HUES64 (cell line): Measurements from ENCODE around the gene SPAAR.

Source experiments
- H3K27ac ChIP-seq: 2 replicates; pipeline ENCODE4 v1.7.0; 2013; ENCODE audit warnings: low read depth, low read length, inconsistent platforms
- H3K27me3 ChIP-seq: 2 replicates; pipeline ENCODE4 v1.6.1; 2013; ENCODE audit warnings: mild to moderate bottlenecking, low read length; ENCODE audit not compliant: insufficient read depth
- H3K36me3 ChIP-seq: 2 replicates; pipeline ENCODE4 v1.6.1; 2013; ENCODE audit warnings: mild to moderate bottlenecking, low read length; ENCODE audit not compliant: insufficient read depth
- H3K4me1 ChIP-seq: 2 replicates; pipeline ENCODE4 v1.6.1; 2013; ENCODE audit warnings: mild to moderate bottlenecking, low read length, moderate library complexity; ENCODE audit not compliant: insufficient read depth
- H3K4me3 ChIP-seq: 2 replicates; pipeline ENCODE4 v1.5.1; 2013; ENCODE audit warnings: mild to moderate bottlenecking, low read length, moderate library complexity
- H3K9ac ChIP-seq: 2 replicates; pipeline ENCODE4 v1.6.1; 2013; ENCODE audit warnings: mild to moderate bottlenecking, low read depth, low read length
- H3K9me3 ChIP-seq: 2 replicates; pipeline ENCODE4 v1.6.1; 2013; ENCODE audit warnings: low read depth, low read length; ENCODE audit not compliant: insufficient read depth
- WGBS: fragments of 150-250, 120-280 bp; methylation state at CpG from one replicate; pipeline ENCODE4 v1.1.7; 2013; ENCODE audit warnings: missing lambda C conversion rate; 5-methylcytosine and 5-hydroxymethylcytosine counted together

SPAAR gene

DNA sequence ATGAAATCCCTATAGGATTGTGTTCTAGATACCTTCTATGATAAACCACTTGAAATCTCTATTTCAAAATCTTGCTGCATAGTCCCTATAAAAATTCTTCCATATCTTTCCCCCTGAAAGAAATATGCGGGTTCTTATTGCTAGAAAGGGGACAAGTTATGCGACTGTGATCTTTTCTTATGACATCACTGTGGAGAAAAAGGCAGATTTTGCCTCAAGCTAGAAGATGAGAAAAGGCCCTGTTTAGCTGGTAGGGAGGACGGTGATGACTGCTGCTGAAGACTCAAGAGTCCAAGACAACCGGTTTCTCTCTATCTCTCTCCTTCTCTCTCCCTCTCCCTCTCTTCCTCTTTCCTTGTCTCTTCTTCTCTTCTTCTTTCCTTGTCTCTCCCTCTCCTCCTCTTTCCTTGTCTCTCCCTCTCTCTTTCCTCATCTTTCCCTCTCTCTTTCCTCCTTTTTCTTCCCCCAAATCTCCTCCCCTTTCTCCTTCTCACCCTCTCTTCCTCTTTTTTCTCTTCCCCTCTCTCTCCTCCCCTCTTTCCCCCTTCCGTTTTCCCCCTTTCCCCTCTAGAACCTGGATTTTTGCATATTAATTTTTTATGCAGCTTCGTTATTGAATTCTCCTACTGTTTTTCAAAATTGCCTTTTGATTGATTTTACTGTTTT is 43.4 kb downstream of the SPAAR start:
- Histone ChIP-seq H3K9me3 (no peaks in the 10 kb centered on the region), H3K9ac (no peak overlapping the region), H3K36me3 (no peaks in the 10 kb centered on the region), H3K27me3 (peaks cover 18% of the 10 kb centered on the region; the same call in 1 of the 2 replicates), H3K4me1 (no peaks in the 10 kb centered on the region), H3K4me3 (no peak overlapping the region), H3K27ac (no peak overlapping the region)
- WGBS, result 84% methylated on average over 6 of the region's 6 CpGs

DNA sequence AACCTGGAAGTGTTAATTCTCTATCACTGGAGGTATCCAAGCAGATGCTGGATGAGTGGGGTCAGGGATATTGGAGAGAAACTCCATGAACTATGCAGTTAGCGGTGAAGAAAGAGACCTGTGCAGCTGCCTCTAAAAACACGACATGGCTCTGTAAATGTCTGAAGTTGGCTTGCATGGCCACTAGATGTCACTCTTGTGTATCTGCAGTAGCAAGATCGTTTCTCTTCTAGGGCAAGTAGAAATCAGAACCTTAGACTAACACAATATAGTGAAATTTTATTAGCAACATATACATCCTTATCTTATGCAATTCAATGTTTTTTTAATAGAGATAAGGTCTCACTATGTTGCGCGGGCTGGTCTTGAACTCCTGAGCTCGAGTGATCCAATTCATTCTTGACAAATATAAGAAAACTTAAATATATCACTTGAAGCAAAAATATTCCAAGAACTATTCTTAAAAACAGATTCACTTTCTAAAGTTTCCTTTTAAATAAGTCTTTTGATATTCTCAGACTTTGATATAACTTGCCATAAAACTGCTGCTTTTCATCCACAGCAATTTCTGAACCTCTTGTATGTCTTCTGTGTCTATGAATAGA is 45.8 kb downstream of the SPAAR start:
- WGBS, result 33% methylated on average over 6 of the region's 6 CpGs
- no peaks in the 10 kb centered on the region for H3K4me1 ChIP-seq
- H3K36me3 ChIP-seq, result no peaks in the 10 kb centered on the region
- peaks cover 22% of the 10 kb centered on the region; the same call in 1 of the 2 replicates for H3K27me3 ChIP-seq
- H3K9me3 ChIP-seq, result no peaks in the 10 kb centered on the region
- no peak overlapping the region for H3K27ac ChIP-seq
- no peak overlapping the region for H3K4me3 ChIP-seq
- no peak overlapping the region for H3K9ac ChIP-seq

DNA sequence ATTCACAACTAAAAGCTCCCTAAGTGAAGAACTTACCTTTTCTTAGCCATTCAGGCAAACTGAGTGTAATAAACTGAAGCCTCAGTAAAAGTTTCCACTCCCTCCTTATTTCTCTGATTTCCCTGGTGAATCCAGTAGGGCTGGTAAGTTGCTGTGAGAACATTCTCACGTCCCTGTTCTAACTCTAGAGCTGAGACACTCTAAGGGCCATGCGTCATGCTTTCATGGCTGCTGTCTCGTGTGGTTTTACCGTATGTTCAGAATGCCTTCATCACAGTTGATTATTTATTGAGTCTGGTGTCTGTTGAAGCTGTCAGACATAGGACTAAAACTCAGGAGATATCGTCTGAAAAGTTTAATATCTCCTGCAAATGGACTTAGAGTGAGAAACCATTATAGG is 47.4 kb downstream of the SPAAR start:
- no peaks in the 10 kb centered on the region for H3K9me3 ChIP-seq
- WGBS, result 92% methylated on average over 5 of the region's 5 CpGs
- H3K4me3 ChIP-seq, result no peak overlapping the region
- H3K9ac ChIP-seq, result no peak overlapping the region
- H3K4me1 ChIP-seq, result no peaks in the 10 kb centered on the region
- H3K27ac ChIP-seq, result no peak overlapping the region
- peaks cover 22% of the 10 kb centered on the region; the same call in 1 of the 2 replicates for H3K27me3 ChIP-seq
- no peaks in the 10 kb centered on the region for H3K36me3 ChIP-seq

DNA sequence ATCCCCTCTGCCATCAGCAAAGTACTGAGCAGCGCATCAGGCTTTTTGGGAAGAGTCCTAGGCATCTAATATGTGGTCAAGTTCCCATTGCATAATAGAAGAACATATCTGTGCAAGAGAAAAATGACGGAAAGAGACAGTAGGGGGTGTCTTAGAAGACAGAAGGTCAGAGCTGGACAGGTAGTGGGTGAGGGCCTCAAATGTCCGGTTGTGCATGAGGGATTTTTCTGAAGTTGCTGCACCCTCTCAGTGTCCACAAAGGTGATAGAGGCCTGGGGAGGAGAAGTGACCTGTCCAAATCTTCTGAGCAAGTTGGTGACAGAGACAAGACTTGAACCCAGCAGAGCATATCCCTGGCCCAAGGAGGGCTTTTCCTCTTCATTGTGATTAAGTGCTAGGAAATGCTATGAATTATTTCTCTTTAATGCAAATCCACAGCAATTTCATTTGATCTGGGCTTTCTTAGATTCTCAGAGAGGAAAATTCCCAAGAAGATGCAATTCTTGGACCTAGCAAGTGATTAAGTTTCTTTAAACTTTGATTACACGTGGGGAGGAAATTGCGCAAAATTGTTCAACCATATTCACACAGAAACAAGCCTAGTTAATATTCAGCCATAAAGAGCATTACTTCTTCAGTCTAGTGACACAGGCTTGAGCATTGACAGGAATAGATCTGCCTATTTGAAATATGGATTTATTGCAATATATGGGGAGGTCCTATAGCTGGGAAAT is 49.0 kb downstream of the SPAAR start, which contains the start of gene OR2S2:
OR2S2 (minus strand) TSS at position 51 of the 734 bp plus-strand sequence. CDS start 56 bp downstream, outside the sequence.
- peaks cover 18% of the 10 kb centered on the region for H3K27me3 ChIP-seq
- WGBS, result 91% methylated on average over 5 of the region's 5 CpGs
- H3K27ac ChIP-seq, result no peak within 1 kb of the TSS
- peaks cover 4% of the 10 kb centered on the region; the same call in 1 of the 2 replicates for H3K4me1 ChIP-seq
- no peak within 1 kb of the TSS for H3K4me3 ChIP-seq
- H3K9me3 ChIP-seq, result no peaks in the 10 kb centered on the region
- H3K36me3 ChIP-seq, result no peaks in the 10 kb centered on the region
- H3K9ac ChIP-seq, result no peak within 1 kb of the TSS

DNA sequence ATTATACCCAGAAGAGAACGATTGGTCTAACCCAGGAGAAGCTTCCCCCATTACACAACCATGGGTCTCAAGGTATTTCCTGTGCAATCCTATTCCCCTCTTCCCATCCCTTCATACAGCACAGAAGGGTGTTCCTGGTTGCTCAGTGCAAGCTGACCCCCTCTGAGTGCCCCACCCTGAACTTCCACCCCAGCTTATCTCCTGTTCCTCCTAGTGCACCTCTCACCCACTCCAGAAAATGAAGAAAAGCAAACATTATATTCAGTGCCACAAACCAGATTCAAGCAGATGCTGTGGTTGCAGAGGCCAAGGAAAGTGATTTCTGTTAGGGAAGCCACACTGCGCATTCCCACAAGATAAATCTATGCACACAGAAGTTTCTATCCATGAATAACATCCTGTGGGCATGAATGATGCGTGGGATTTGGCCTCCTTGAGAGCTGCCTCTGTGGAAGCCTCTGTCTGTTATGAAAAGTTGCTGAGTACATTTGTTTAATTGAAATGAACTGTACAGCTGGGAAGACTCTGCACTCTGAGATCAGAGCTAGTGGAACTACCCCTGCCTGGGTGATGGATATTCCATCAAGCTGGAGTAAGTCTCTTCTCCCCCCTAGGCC is 50.9 kb downstream of the SPAAR start:
- Histone ChIP-seq H3K9ac (no peak overlapping the region), H3K27ac (no peak overlapping the region)

More for the DNA sequence above, 50.9 kb downstream of the SPAAR start:
- WGBS, result 88% methylated on average over 3 of the region's 3 CpGs
- H3K9me3 ChIP-seq, result no peaks in the 10 kb centered on the region
- no peaks in the 10 kb centered on the region for H3K36me3 ChIP-seq
- H3K4me3 ChIP-seq, result no peak overlapping the region
- H3K27me3 ChIP-seq, result peaks cover 8% of the 10 kb centered on the region
- peaks cover 4% of the 10 kb centered on the region; the same call in 1 of the 2 replicates for H3K4me1 ChIP-seq
